HG03520 (cell line): ENCODE data around the gene NEK11.
"Not testable (repeated sequence)": the region's sequence is repeated elsewhere in the genome, so short reads cannot be mapped to it uniquely, and the experiment has no call there.

Source experiments
- ATAC-seq: cut with Tn5 transposase; IDR thresholded peaks from one replicate; pipeline ENCODE4 v1.9.1; 2021; ENCODE audit warnings: mild to moderate bottlenecking, moderate library complexity; ENCODE audit not compliant: unreplicated experiment

Gene NEK11

DNA sequence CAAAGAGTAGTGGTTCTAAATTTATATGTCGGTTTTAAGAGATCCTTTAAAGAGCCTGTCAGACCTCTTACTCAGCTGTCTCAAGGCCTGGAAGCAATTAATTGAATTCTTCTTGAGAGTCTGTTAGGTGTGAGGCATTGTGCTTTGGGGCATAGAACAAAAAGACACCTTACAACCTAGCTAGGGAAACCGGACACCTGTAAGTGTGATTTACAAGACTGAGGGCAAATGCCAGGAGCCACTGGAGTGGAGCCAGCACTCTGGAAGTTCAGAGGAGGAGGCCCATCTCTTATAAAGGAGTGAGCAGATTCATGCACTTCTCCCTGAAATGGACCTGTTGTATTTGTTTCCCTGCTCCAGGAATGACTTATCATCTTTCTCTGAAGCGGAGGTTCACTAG, 257.2 kb downstream of the NEK11 start:
- no peak for ATAC-seq

DNA sequence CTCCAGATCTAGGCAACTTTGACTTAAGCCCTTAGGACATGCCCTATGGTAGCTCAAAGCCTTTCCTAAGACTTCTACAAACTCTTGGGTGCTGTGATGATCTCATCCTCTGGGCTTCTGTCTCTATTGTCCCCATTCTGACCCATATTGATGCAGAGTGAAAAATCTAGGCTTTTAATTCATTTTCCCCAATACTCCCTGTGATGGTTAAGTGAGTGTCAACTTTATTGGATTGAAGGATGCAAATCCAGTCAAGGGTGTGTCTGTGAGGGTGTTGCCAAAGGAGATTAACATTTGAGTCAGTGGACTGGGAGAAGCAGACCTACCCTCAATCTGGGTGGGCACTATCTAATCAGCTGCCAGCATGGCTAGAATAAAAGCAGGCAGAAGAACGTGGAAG, 257.6 kb downstream of the NEK11 start:
- no peak for ATAC-seq

DNA sequence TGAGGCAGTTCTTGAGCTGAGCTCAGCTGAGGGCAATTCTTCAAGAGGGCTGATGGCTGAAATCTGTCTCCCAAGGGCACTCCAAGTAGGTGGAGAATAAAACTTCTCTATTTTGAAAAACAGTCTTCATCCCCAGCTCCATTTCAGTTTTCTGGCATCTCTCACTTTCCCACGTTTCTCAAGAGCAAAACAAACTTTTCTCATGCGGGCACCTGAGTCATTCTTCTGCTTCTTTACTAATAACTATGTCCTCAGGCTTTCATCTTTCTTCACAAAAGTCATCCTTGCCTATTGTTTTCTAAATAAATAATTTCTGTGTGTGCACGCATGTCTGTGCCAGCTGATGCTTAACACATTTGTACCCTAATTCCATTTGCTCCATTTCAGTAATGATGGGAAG, 258.8 kb downstream of the NEK11 start:
- no peak for ATAC-seq

DNA sequence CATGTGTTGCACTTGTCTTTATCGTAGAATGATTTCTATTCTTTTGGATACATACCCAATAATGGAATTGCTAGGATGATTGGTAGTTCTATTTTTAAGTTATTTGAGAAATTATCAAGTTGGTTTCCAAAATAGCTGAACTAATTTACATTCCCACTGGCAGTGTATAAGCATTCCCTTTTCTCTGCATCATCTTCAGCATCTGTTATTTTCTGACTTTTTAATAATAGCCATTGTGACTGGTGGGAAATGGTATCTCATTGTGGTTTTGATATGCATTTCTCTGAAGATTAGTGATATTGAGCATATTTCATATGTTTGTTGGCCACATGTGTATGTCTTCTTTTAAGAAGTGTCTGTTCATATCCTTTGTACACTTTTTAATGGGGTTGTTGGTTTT, 273.2 kb downstream of the NEK11 start:
- no peak for ATAC-seq

DNA sequence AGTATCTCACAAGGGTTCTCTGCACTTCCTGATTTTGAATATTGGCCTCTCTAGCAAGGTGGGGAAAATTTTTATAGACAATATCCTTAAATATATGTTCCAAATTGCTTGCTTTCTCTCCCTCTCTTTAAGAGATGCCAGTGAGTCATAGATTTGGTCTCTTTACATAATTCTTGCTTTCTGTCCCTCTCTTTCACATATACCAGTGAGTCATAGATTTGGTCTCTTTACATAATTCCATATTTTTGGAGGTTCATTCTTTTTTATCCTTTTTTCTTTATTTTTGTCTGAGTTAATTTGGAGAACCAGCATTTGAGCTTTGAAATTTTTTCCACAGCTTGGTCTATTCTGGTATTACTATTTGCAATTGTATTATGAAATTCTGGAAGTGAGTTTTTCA, 277.2 kb downstream of the NEK11 start:
- no peak for ATAC-seq

DNA sequence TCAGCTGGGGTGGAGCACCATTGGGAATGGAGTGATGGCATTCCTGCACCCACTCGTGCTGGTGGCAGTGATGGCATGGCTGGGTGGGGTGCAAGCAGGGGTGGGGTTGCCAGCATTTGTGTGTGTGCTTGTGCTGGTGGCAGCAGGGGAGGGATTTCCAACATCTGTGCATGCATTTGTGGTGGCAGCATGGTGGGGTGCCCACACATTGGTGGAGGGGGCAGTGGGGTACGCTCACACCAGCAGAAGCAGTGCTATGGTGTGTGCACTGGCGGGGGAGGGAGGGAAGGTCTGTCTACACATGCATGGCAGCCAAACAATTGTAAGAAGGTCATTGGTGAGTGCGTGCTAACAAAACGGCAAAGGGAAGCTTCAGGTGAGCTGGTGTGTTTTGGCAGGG, 278.2 kb downstream of the NEK11 start:
- no peak for ATAC-seq

DNA sequence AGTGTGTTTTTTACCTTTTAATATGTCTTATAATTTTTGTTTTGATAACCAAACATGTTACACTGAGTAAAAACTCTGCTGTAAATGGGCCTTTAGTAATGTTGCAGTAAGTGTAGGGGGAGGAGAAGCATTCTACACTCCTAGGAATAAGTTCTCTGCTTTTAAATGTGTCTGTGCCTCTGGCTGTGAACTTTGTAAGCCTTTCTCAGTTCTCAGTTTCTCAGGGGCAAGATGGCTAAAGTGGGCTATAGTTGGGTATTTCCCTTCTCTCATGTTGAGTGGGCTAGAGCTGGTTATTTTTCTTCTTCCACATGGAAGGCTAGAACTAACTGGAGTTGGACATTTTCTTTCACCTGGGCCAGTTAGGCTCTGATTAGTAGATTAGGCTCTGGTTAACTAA, 279.6 kb downstream of the NEK11 start:
- ATAC-seq, result no peak

DNA sequence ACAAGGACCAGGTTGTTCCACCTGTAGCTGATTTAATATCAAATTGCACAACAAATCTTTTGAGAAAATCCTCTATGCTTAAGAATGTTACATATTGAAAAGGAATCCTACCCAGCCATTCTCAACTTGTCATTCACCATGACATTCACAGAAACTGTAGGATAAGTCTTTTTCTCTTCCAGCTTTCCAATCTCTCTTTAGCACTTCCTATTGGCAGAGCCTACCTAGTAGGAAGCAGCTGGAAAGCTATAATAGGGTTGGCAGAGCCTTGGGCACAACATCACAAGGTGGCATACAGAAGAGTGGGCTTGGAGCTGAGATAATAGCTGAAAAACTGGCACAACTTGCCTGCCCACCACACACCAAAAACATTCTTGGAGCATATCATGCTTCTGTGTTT, 287.6 kb downstream of the NEK11 start:
- no peak for ATAC-seq

DNA sequence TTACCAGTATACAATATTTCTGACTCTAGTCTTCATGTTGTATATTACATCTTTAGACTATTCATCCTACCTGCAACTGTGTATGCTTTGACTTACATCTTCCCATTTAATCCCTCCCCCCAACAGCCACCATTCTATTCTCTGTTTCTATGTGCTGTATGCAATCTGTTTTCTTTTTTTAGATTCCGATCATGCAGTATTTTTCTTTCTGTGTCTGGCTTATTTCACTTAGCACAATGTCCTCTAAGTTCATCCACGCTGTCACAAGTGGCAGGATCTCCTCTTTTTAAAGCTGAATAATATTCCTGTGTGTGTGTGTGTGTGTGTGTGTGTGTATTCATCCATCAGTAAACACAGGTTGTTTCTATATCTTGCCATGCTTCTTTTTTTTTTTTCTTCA, 288.5 kb downstream of the NEK11 start:
- no peak for ATAC-seq

DNA sequence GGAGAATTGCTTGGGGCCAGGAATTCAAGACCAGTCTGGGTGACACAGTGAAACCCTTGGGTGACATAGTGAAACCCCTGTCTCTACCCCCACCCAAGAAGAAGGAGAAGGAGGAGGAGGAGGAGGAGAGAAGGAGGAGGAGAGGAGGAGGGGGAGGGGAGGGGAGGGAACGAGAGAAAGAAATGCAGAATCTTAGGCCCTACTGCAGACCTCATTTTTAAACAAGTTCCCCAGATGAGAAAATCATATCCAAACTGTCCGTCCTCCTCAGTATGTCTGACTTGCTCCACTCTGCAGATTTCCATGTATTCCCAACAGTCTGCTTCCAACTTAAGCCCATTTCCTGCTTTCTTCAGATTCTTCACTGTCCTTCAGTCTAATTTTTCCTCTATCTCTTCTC, 291.0 kb downstream of the NEK11 start:
- no peak for ATAC-seq

DNA sequence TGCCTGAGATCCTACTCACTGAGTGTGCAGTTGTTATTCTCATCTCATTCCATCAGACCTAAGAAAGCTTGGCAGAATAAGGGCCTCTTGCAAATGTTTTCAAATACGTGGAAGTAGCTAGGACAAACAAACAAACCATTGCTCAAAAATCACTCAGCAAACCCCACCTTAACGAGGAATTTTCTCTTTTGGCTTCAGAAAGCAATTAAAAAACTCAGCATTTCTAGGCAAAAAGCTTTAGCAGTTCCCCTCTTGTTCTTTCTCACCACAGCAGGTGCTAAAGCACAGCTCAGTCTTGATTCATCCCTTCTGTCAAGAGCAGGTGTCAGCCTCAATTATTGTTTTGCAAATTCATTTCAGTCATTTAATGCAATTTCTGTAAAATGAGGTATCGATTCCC, 296.3 kb downstream of the NEK11 start:
- no peak for ATAC-seq

DNA sequence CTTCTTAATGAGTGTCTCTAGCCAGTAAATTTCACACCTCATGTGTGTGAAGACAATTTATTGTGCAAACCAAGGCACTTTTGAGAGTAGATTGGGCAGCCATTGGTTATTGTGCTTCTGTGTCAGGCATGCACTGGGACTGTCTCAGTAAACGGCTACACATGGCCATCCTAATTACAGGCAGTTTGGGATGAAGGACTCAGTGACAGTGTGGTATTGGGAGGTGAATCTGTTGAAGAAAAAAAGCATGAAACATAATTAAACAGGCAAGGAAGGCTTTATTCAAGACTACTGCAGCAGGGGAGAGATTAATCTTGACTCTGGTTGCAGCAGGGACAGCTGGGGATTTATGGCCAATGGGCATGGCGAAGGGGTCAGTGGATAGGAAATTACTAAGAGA, 297.1 kb downstream of the NEK11 start:
- no peak for ATAC-seq

DNA sequence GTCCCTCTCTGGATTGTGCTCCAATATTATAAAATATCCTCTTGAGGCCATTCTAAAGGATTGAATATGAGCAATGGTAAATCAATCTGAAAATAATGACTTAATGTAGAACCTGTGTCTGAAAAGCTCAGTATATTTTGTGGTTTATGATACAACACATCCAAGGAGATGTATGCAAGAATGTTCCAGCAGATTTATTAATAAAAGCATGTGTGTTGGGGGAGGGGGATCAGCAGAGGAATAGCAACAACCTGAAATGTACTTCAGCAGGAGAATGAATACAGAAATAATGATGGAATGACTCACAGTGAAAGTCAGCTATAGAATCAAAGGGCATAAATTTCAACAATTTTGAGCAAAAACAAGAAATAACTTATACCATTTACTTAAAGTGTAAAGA, 298.2 kb downstream of the NEK11 start:
- no peak for ATAC-seq

DNA sequence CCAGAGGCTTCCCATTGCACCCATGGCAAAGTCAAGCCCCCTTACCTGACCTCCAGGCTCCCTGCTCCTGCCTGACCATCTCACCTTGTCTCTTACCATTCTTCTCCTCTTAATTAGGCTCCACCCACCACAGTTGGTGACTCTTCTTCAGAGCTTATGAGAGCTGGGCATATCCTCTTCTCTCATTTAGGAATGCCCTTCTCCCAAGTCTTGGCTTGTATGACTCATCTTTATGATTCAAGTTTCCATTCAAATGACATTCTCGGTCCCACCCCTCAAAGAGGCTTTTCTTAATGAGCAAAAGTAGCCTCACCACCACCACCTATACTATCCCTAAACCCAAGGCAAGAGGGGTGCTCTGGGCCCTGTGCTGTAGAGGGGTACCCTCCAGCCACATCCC, 299.6 kb downstream of the NEK11 start:
- no peak for ATAC-seq

DNA sequence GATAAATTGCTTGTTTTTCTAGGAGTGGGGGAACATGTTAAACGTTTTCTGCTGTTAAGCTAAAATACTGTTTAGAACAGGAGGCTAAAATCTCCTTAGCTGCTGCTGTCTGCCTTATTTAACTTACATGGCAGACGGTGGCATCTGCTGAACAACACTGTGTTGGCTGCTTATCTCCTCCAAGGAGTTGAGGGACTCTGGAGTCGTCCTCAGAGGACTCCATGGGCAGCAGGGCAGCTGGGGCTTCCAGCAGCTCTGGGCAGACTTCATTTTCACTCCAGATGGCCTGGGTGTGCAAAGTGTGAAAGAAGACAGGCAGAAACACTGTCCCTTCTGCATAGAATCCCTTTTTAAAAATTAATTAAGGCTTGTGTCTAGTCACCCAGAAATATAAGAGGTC, 302.0 kb downstream of the NEK11 start:
- ATAC-seq, result no peak

DNA sequence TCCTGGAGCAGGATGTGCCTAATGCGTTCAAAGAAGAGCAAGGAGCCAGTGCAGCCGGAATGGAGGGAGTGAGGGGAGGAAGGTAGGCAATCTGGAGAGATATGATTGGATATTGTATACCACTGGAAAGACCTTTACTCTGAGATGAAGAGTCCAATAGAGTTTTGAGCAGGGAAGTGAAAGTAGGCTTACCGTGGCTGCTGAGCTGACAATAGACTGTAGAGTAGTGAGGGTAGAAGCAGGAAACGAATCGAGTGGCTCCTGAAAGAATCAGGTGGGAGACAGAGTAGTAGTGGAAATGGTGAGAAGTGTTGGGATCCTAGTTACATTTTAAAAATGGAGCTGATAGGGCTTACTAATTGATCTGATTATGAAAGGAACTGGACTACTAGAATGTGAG, 303.1 kb downstream of the NEK11 start:
- ATAC-seq, result peak; percentile 71

DNA sequence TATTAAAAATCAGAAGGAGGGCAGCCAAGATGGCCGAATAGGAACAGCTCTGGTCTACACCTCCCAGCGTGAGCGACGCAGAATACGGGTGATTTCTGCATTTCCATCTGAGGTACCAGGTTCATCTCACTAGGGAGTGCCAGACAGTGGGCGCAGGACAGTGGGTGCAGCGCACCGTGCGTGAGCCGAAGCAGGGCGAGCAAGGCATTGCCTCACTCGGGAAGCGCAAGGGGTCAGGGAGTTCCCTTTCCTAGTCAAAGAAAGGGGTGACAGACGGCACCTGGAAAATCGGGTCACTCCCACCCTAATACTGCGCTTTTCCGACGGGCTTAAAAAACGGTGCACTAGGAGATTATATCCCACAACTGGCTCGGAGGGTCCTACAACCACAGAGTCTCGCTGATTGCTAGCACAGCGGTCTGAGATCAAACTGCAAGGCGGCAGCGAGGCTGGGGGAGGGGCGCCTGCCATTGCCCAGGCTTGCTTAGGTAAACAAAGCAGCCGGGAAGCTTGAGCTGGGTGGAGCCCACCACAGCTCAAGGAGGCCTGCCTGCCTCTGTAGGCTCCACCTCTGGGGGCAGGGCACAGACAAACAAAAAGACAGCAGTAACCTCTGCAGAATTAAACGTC, 304.9 kb downstream of the NEK11 start:
- ATAC-seq, result not testable (repeated sequence)

DNA sequence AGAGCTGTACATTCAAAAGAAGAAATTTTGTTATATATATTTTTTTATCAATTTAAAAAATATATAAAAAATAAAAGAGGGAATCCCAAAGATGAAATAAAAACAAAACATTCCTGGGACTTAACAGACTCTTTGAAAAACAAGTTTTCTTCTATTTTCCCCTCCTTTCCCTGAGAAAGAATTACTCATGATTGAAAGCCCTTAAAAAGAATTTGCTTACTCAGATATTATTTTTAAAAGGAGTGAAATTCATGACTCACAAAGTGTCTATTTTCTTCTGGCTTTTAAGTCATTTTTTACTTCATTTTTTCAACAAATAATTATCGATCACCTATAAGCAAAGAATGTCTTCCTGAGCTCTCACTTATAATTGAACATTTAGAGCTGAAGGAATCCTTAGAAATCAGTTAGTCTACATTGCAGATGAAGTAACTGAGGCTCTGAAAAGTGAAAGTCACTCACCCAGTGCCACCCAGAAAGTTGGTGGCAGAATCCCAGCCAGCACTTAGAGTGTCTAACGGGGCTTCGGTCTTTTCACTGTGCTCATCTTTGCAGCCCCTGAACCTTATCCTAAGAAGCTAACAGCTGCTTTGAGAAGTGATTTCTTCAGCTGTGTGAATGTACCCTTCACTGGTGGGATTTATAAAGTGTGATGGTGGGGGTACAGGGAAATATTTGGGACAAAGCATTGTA, 312.4 kb downstream of the NEK11 start:
- ATAC-seq, result no peak

DNA sequence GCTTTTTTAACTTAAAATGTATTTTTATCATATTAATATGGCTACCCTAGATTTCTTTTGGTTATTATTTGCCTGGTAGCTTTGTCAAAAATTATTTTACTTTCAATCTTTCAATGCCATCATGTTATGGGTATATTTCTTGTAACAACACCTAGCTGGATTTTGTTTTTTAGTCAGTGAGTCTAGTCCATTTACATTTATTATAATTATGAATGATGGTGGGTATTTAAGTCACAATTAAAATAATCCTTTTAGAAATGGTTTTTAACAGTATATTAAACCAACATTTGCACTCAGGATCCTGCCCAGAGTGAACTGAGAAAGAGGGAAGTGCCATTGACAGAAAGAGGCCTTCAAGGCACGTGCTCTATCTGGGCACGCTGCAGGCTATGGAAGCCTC, 315.1 kb downstream of the NEK11 start:
- ATAC-seq, result no peak

DNA sequence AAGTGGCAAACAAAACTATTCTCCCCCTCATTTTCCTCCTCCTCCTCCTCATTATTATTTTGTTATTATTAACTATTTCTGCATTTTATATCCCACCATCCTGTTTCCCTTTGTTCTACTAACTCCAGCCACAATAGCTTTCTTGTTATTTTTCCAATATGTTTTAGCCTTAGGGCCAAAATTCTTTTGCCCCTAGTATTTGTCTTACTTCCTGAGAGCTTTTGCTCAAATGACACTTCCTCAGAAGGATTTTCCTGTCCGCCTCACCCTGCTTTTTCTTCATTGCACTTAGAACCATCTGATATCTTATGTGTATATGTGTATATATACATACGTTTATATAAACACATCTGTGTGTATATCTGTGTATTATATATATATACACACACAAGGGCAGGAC, 322.2 kb downstream of the NEK11 start:
- no peak for ATAC-seq

DNA sequence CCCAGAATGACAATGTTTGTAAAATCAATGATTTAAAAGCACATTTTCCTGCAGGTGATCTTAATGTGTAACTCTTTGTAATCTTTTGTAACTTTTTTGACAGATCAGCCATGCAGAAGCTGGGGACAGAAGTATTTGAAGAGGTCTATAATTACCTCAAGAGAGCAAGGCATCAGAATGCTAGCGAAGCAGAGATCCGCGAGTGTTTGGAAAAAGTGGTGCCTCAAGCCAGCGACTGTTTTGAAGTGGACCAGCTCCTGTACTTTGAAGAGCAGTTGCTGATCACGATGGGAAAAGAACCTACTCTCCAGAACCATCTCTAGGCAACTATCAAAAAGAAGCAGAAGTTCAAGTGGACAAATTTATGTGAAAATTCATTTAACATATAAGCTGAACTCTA, 322.8 kb downstream of the NEK11 start:
- ATAC-seq, result no peak

DNA sequence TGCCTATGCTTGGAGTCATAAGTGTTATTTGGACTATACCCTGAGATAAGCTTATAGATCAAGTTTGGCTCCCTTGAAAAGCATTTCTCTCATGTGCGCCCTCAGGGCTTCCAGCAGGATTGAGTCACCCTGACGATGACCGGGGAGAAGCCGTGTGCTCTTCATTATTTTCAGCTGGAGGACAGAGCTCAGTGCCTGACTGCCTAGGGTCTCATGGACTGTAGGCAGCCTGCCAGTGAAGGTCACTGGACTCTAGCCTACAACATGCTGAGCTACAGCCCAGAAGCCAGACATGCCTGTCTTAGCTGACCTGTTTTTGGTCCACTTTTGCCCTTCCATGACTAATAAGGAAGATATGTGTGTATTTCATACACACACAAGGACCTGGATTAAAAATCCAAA, 323.3 kb downstream of the NEK11 start:
- ATAC-seq, result no peak

DNA sequence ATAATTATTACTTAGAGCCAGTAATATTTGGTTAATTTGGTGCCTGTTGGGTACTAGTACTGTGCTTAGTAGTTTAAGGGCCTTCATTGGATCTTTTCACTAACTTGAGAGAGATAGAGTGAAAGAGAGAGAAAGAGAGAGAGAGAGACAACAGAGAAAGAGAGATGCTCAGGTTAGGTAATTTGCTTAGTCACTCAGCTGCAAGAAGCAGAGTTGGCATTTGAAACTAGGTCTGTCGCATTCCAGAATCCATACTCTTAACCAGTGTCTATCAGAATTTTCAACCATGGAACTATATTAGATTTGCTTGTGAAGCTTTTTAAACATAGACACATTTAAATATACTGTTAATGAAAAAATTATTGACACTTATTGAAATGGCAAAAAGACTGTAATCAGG, 323.8 kb downstream of the NEK11 start:
- ATAC-seq, result no peak
